SK-N-MC (cell line): Measurements from ENCODE around the gene PPP2R5D.

Source experiments
- DNase-seq: peaks from one replicate; pipeline ENCODE4 v3.0.0-alpha.2; 2011; ENCODE audit warnings: low read depth, low spot score
- H3K27ac ChIP-seq: fragments of 200-600 bp; sonication (generic); 2 replicates; pipeline ENCODE4 v1.5.1; 2016; ENCODE audit warnings: mixed run types
- H3K36me3 ChIP-seq: fragments of 200-600 bp; sonication (generic); 2 replicates; pipeline ENCODE4 v1.6.1; 2017; ENCODE audit warnings: antibody characterized with exemption, low read length, mixed read lengths; ENCODE audit not compliant: insufficient read depth
- H3K4me3 ChIP-seq: fragments of 200-600 bp; sonication (generic); 2 replicates; pipeline ENCODE4 v1.5.1; 2016
- H3K9ac ChIP-seq: fragments of 200-600 bp; sonication (generic); 2 replicates; pipeline ENCODE4 v1.8.0; 2017; ENCODE audit warnings: mixed run types, mixed read lengths; ENCODE audit not compliant: insufficient read length
- H3K9me3 ChIP-seq: fragments of 200-600 bp; sonication (generic); 2 replicates; pipeline ENCODE4 v1.6.1; 2017; ENCODE audit warnings: low read depth, mild to moderate bottlenecking, antibody characterized with exemption, low read length, moderate library complexity, mixed read lengths
- EZH2 ChIP-seq: fragments of 200-600 bp; sonication (generic); IDR thresholded peaks from one replicate; pipeline ENCODE4 v1.6.1; 2017; ENCODE audit warnings: antibody characterized with exemption
- FOXP2 ChIP-seq: optimal IDR thresholded peaks from 2 replicates; pipeline ENCODE3; 2011; ENCODE audit warnings: mild to moderate bottlenecking, moderate library complexity; ENCODE audit not compliant: insufficient read depth; ENCODE audit errors: extremely low read length, control extremely low read depth
- POLR2AphosphoS5 ChIP-seq: IDR thresholded peaks from 2 replicates; pipeline ENCODE4 v1.6.1; 2012; ENCODE audit warnings: mild to moderate bottlenecking, low read depth, low read length, borderline replicate concordance

Gene PPP2R5D

GRCh38 chr6:43029120-43029519, 44.8 kb downstream of the PPP2R5D start:
- DNase-seq = no peak
- no peak overlapping the region for H3K27ac ChIP-seq
- H3K9me3 ChIP-seq = no peaks in the 10 kb centered on the region
- no peak overlapping the region for H3K4me3 ChIP-seq
- H3K9ac ChIP-seq = no peak overlapping the region
- no peak for TF ChIP-seq EZH2
- no peak for TF ChIP-seq FOXP2
- no peak for TF ChIP-seq POLR2AphosphoS5
- peaks cover 79% of the 10 kb centered on the region for H3K36me3 ChIP-seq

GRCh38 chr6:43032326-43032725, 48.0 kb downstream of the PPP2R5D start:
- TF ChIP-seq FOXP2 = no peak
- TF ChIP-seq POLR2AphosphoS5 = no peak
- no peak for TF ChIP-seq EZH2
- peaks cover 61% of the 10 kb centered on the region for H3K36me3 ChIP-seq

DNA sequence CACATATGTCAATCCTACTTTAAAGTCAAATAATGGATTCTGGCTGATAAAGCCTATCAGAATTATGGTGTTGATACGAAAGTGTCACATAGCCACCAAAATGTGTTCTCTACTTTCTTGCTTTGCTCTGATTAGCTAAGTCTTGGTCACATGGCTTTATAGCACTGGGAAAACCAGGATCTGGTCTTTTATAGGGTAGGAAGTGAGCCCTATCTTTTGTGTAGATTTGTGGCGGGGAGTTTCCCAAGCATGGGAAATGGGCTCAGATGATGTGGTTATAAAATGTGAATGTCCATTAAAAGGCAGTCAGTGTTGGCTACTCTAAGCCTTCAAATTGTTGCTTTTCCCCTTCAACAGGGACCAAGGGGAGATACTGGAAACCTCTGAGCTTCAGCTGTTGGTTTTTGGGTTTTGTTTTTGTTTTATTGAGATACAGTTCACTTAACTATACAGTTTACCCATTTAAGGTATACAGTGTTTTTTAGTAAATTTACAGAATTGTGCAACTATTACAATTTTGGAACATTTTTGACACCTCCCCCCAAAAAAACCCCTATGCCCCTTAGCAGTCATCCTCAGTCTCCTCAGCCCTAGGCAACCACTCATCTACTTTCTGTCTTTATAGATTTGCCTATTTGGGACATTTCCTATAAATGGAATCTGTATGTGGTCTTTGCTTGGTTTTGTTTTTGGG, 49.3 kb downstream of the PPP2R5D start:
- H3K9me3 ChIP-seq = no peaks in the 10 kb centered on the region
- no peak overlapping the region for H3K4me3 ChIP-seq
- no peak overlapping the region for H3K9ac ChIP-seq
- H3K36me3 ChIP-seq = peaks cover 55% of the 10 kb centered on the region
- H3K27ac ChIP-seq = no peak overlapping the region
- DNase-seq = no peak
- TF ChIP-seq EZH2 = no peak

More at GRCh38 chr6:43032326-43032725, 48.0 kb downstream of the PPP2R5D start:
- Histone ChIP-seq H3K9me3 (no peaks in the 10 kb centered on the region), H3K27ac (no peak overlapping the region), H3K4me3 (no peak overlapping the region), H3K9ac (no peak overlapping the region)
- DNase-seq = no peak

- TF ChIP-seq FOXP2 (no peak), EZH2 (no peak), POLR2AphosphoS5 (no peak)
- no peak overlapping the region for H3K9ac ChIP-seq
- no peak for DNase-seq
- no peak overlapping the region for H3K27ac ChIP-seq
- H3K36me3 ChIP-seq = peaks cover 53% of the 10 kb centered on the region
- H3K9me3 ChIP-seq = no peaks in the 10 kb centered on the region
- H3K4me3 ChIP-seq = no peak overlapping the region
These were observed 49.8 kb downstream of the PPP2R5D start for GRCh38 chr6:43034190-43034525.

DNA sequence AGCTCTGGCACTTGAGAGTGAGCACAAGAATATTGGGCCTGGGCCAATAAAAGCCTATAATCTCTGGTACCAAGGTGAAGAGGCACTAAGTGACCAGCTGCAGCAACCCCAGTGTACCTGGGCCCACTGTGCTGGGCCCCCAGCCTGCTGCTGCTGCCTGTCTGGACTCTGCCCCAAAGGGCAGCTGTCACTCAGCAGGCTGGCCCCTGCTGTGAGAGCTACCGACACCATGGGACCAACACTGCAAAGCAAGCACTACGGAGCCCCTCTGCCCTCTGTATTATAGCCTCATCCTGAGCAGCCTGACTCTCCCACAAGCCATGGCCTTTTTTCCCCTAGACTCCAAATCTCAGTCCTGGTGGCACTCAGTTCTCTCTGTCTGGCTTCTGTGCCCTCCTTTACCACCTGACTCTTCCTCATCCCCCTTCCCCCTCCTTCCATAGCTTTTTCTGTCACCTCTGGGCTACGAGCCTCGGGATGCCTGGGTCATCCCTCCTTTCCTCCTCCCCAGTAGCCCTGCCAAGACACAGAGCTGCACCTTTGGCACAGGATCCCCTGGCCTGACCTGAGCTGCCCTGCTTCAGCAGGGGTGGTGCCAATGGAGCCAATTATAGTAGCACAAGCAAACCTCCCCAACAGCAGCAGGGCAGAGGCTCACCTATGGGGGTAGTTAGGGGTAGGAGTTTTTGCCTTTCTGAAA, 51.3 kb downstream of the PPP2R5D start:
- no peak overlapping the region for H3K27ac ChIP-seq
- no peak overlapping the region for H3K4me3 ChIP-seq
- no peaks in the 10 kb centered on the region for H3K9me3 ChIP-seq
- TF ChIP-seq FOXP2 (no peak), POLR2AphosphoS5 (no peak), EZH2 (no peak)
- DNase-seq = no peak
- H3K36me3 ChIP-seq = peaks cover 44% of the 10 kb centered on the region
- H3K9ac ChIP-seq = no peak overlapping the region

GRCh38 chr6:43036712-43037111, 52.3 kb downstream of the PPP2R5D start:
- H3K36me3 ChIP-seq = peaks cover 46% of the 10 kb centered on the region

DNA sequence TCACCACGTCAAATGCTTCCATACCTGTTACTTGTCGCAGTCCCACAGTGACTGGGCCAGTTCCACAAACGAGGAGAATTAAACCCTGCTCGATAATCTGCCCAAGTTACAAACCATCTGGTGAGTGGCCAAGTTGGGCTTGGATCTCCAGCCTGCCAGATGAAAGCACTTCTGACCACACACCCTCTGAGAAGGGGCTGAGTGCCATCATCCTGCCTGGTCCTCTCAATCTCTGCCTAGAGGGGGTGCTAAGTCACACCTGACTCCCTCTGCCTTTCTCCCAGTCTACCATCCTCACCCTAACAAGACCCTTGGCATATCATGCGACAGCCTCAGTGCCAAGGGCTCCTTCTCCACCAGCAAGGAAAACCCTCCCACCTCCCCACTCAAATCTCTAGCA, 52.8 kb downstream of the PPP2R5D start:
- no peak overlapping the region; the same call in 1 of the 2 replicates for H3K27ac ChIP-seq
- H3K4me3 ChIP-seq = no peak overlapping the region
- H3K36me3 ChIP-seq = peaks cover 41% of the 10 kb centered on the region
- no peak for DNase-seq
- no peak overlapping the region for H3K9ac ChIP-seq
- no peaks in the 10 kb centered on the region for H3K9me3 ChIP-seq
- TF ChIP-seq POLR2AphosphoS5 (no peak), EZH2 (no peak), FOXP2 (no peak)

More at GRCh38 chr6:43036712-43037111, 52.3 kb downstream of the PPP2R5D start:
- no peaks in the 10 kb centered on the region for H3K9me3 ChIP-seq
- TF ChIP-seq POLR2AphosphoS5 (no peak), EZH2 (no peak), FOXP2 (no peak)
- H3K9ac ChIP-seq = no peak overlapping the region
- no peak overlapping the region for H3K27ac ChIP-seq
- no peak for DNase-seq
- H3K4me3 ChIP-seq = no peak overlapping the region

GRCh38 chr6:43037706-43038105, 53.3 kb downstream of the PPP2R5D start:
- no peak overlapping the region for H3K27ac ChIP-seq
- H3K9me3 ChIP-seq = no peaks in the 10 kb centered on the region
- H3K9ac ChIP-seq = no peak overlapping the region
- no peak overlapping the region for H3K4me3 ChIP-seq
- TF ChIP-seq FOXP2 (no peak), EZH2 (no peak), POLR2AphosphoS5 (no peak)
- DNase-seq = no peak
- peaks cover 38% of the 10 kb centered on the region for H3K36me3 ChIP-seq
